B cell (primary cell): ENCODE measurements around the gene PPP1R26. TPM values are rescaled to one million over a fixed set of nuclear protein-coding genes. Genes with fewer than 3 reads are reported as not detected.

ENCODE experiments used
- ATAC-seq: fragments of 200-7000 bp; cut with Tn5 transposase; one replicate; pipeline ENCODE4 v1.10.0; 2021; ENCODE audit warnings: low read depth, mild to moderate bottlenecking, moderate number of reproducible peaks, moderate library complexity
- CTCF ChIA-PET: fragments of 350-600 bp; sonication (Branson Sonifier 250); formaldehyde crosslinking; loops from one replicate; lab custom pipeline; 2021; ENCODE audit warnings: antibody characterized with exemption, inconsistent platforms; lab: Charles Lee
- POLR2A ChIA-PET: fragments of 350-600 bp; sonication (Branson Sonifier 250); formaldehyde crosslinking; loops from one replicate; lab custom pipeline; 2021; ENCODE audit warnings: antibody characterized with exemption; lab: Charles Lee
- DNase-seq: peaks from one replicate; pipeline ENCODE4 v3.0.0; 2013
- H2AFZ ChIP-seq: 2 replicates; pipeline ENCODE4 v1.6.1; 2012; ENCODE audit warnings: mild to moderate bottlenecking, low read depth, low read length; ENCODE audit not compliant: insufficient read depth, poor library complexity, severe bottlenecking
- H3K27ac ChIP-seq, 2 donors: 1 replicate in 1 of 2; 2 replicates in 1 of 2; pipeline ENCODE4 v1.5.1; 2012 to 2013; ENCODE audit warnings: low read length in 2 of 2, mild to moderate bottlenecking in 2 of 2, moderate library complexity in 1 of 2
- H3K27me3 ChIP-seq, 4 experiments: fragments of 200-600 bp in 1 of 4; sonication (generic) in 1 of 4; replicated peaks in 1 of 4; 1 replicate in 2 of 4; 2 replicates in 2 of 4; pipeline versions ENCODE4 v1.6.1 to v1.7.0; 2013 to 2016; ENCODE audit warnings: low read length in 3 of 4, mild to moderate bottlenecking in 2 of 4, mixed read lengths in 1 of 4, moderate library complexity in 1 of 4; ENCODE audit not compliant: insufficient read depth in 4 of 4, control insufficient read depth in 3 of 4; ENCODE audit errors: control extremely low read depth in 1 of 4
- H3K36me3 ChIP-seq, 2 experiments: replicated peaks in 1 of 2; 1 replicate in 1 of 2; 2 replicates in 1 of 2; pipeline versions ENCODE4 v1.6.1 to v1.7.1; 2013; ENCODE audit warnings: low read length in 1 of 2; ENCODE audit not compliant: insufficient read depth in 2 of 2, control insufficient read depth in 1 of 2; ENCODE audit errors: control extremely low read depth in 1 of 2, extremely low read depth in 1 of 2
- H3K4me1 ChIP-seq, 2 donors: fragments of 200-600 bp in 1 of 2; sonication (generic) in 1 of 2; 1 replicate in 1 of 2; 2 replicates in 1 of 2; pipeline versions ENCODE4 v1.5.1 to v1.6.1; 2013 to 2017; ENCODE audit warnings: low read length in 2 of 2; ENCODE audit not compliant: control insufficient read depth in 2 of 2, insufficient read depth in 2 of 2
- H3K4me2 ChIP-seq: replicated peaks from 2 replicates; pipeline ENCODE3; 2012; ENCODE audit warnings: mild to moderate bottlenecking, low read depth, low read length; ENCODE audit not compliant: poor library complexity, severe bottlenecking
- H3K4me3 ChIP-seq, 5 experiments: fragments of 200-600 bp in 1 of 5; sonication (generic) in 1 of 5; 1 replicate in 3 of 5; 2 replicates in 2 of 5; pipeline versions ENCODE4 v1.5.1 to v1.7.0; 2011 to 2016; ENCODE audit warnings: low read length in 4 of 5, mild to moderate bottlenecking in 4 of 5, low read depth in 2 of 5, control low read depth in 1 of 5, moderate library complexity in 1 of 5; ENCODE audit not compliant: insufficient read depth in 1 of 5; ENCODE audit errors: control extremely low read depth in 1 of 5, extremely low read depth in 1 of 5
- H3K79me2 ChIP-seq: fragments of 200-600 bp; sonication (generic); one replicate; pipeline ENCODE4 v1.6.0; 2016; ENCODE audit warnings: low read length; ENCODE audit not compliant: control insufficient read depth, insufficient read depth
- H3K9ac ChIP-seq: fragments of 200-600 bp; sonication (generic); 2 replicates; pipeline ENCODE4 v1.6.1; 2017; ENCODE audit warnings: mild to moderate bottlenecking, low read length, moderate library complexity
- H3K9me3 ChIP-seq, 3 donors: one replicate each; pipeline versions ENCODE4 v1.6.1 to v1.7.1; 2013; ENCODE audit warnings: low read length in 2 of 3; ENCODE audit not compliant: control insufficient read depth in 2 of 3, insufficient read depth in 1 of 3; ENCODE audit errors: control extremely low read depth in 1 of 3
- H4K20me1 ChIP-seq: 2 replicates; pipeline ENCODE4 v1.6.0; 2012; ENCODE audit warnings: mild to moderate bottlenecking, low read length; ENCODE audit not compliant: insufficient read depth, control insufficient read depth, poor library complexity, severe bottlenecking
- H3K27ac Mint-ChIP-seq: one replicate; pipeline ENCODE4 v1.8.0; 2021; ENCODE audit warnings: mixed read lengths
- H3K27me3 Mint-ChIP-seq: one replicate; pipeline ENCODE4 v1.8.0; 2021; ENCODE audit warnings: mixed read lengths
- H3K4me1 Mint-ChIP-seq: one replicate; pipeline ENCODE4 v1.8.0; 2021; ENCODE audit warnings: mixed read lengths
- H3K4me3 Mint-ChIP-seq: one replicate; pipeline ENCODE4 v1.8.0; 2021; ENCODE audit warnings: mixed read lengths
- H3K9me3 Mint-ChIP-seq: one replicate; pipeline ENCODE4 v1.8.0; 2022; ENCODE audit warnings: mixed read lengths; ENCODE audit not compliant: insufficient read depth
- CTCF ChIP-seq: fragments of 200-600 bp; IDR thresholded peaks from one replicate; pipeline ENCODE4 v1.8.0; 2022; ENCODE audit warnings: antibody characterized with exemption, mild to moderate bottlenecking
- EZH2 ChIP-seq: IDR thresholded peaks from 2 replicates; pipeline ENCODE4 v1.6.1; 2012; ENCODE audit warnings: borderline replicate concordance, low read depth, mild to moderate bottlenecking, moderate library complexity, low read length; ENCODE audit not compliant: insufficient read depth, poor library complexity, severe bottlenecking
- WGBS: methylation state at CpG from one replicate; pipeline ENCODE4 v1.1.5; 2013; ENCODE audit warnings: missing lambda C conversion rate; ENCODE audit not compliant: insufficient coverage; 5-methylcytosine and 5-hydroxymethylcytosine counted together
- intact Hi-C: fragments of 100-400 bp; cut with micrococcal nuclease; formaldehyde crosslinking; loops from one replicate; pipeline ENCODE4 v1.10.0; 2022
- polyA plus RNA-seq: library from polyadenylated mRNA; depleted of rRNA; stranded (reverse); fragments of >200 nt; gene quantifications from 2 replicates; pipeline ENCODE4 v1.2.3, GENCODE V29; 2012
- total RNA-seq, 2 donors: library from RNA; stranded (reverse); fragments of 120-200 nt in 1 of 2; gene quantifications; 1 replicate in 1 of 2; 2 replicates in 1 of 2; pipeline versions ENCODE4 v1.2.3 to v1.2.4, GENCODE V29; 2013 to 2022

The PPP1R26 gene
- total and polyA plus RNA-seq, 2 donors (not counting 1 experiment from before 2014, with no cell fraction given) = 1.9 to 7.8 TPM

- Histone ChIP-seq H3K9ac (no peak overlapping the region), H3K27ac (no peak overlapping the region), H3K27me3 (no peaks in the 10 kb centered on the region), H4K20me1 (no peaks in the 10 kb centered on the region), H3K4me1 (no peaks in the 10 kb centered on the region), H2AFZ (no peak overlapping the region), H3K79me2 (no peaks in the 10 kb centered on the region), H3K9me3 (peaks cover 0 to 8% (median 0%) of the 10 kb centered on the region in 3 donors), H3K4me3 (no peak overlapping the region), H3K36me3 (no peaks in the 10 kb centered on the region), H3K4me2 (no peak overlapping the region)
- Mint-ChIP-seq H3K4me1 (no peaks in the 10 kb centered on the region), H3K27ac (no peak overlapping the region), H3K4me3 (no peak overlapping the region), H3K9me3 (no peaks in the 10 kb centered on the region), H3K27me3 (peaks cover 5% of the 10 kb centered on the region)
- TF ChIP-seq CTCF (no peak), EZH2 (no peak)
- CTCF ChIA-PET = no interaction called here
- no peak for ATAC-seq
- POLR2A ChIA-PET = interaction anchor here (0.5 kb wide), 1 partner anchor 1315 kb away, joined by 13 read pairs; no protein-coding TSS in a partner anchor
- WGBS = 86% methylated on average over 21 of the region's 31 CpGs
- intact Hi-C loops = no loop called here
- DNase-seq = no peak
Observed at GRCh38 chr9:135525241-135526088, 45.9 kb downstream of the PPP1R26 start.
